ENCODE data around the gene UBE2G2. TPM values are rescaled to one million over a fixed set of nuclear protein-coding genes. Genes with fewer than 3 reads are reported as not detected.

UBE2G2 gene
- total and polyA plus RNA-seq, 11 donors: 44.3 to 84.4 (median 63.3) TPM

GRCh38 chr21:44803651-44804050, 2.0 kb upstream of the UBE2G2 start:
- Histone ChIP-seq H3K9me3 (no peaks in the 10 kb centered on the region), H3K4me3 (no peak overlapping the region), H3K27ac (no peak overlapping the region), H3K27me3 (no peaks in the 10 kb centered on the region), H3K36me3 (peaks cover 0 to 62% (median 47%) of the 10 kb centered on the region in 9 donors), H3K4me1 (peaks cover 0 to 35% (median 21%) of the 10 kb centered on the region in 12 donors)
- ATAC-seq (no peak), DNase-seq (no peak)
- 42 to 57% (median 50%) methylated on average over 3 of the region's 3 CpGs for WGBS, 4 donors
- intact Hi-C loops (cut with DNase I): loop anchor here in 8 of 10 donors (2.0 to 5.0 kb wide), 4 partner anchors 69 to 134 kb away; partner anchors contain the start of gene PTTG1IP (in 5 of the 8)
- TF ChIP-seq CTCF (IDR thresholded peaks at IDR 0.05): no peak
- TF ChIP-seq POLR2A (IDR thresholded peaks at IDR 0.05): no peak

- no peak for DNase-seq
- intact Hi-C loops (cut with DNase I): loop anchor here in 8 of 10 donors (2.0 to 5.0 kb wide), 4 partner anchors 70 to 135 kb away; partner anchors contain the start of gene PTTG1IP (in 5 of the 8)
- TF ChIP-seq CTCF (IDR thresholded peaks at IDR 0.05): no peak
- TF ChIP-seq POLR2A (IDR thresholded peaks at IDR 0.05): no peak
- peaks cover 0 to 35% (median 21%) of the 10 kb centered on the region in 12 donors for H3K4me1 ChIP-seq
- peak overlapping the region in 8 of 12 donors; percentile 61 to 86 (median 76) for H3K27ac ChIP-seq
- ATAC-seq: peak in 2 of 4 donors; percentile 7 to 15
- H3K27me3 ChIP-seq: no peaks in the 10 kb centered on the region
- H3K36me3 ChIP-seq: peaks cover 0 to 62% (median 45%) of the 10 kb centered on the region in 9 donors
- peak overlapping the region; percentile 71 to 97 (median 89) for H3K4me3 ChIP-seq
- no peaks in the 10 kb centered on the region for H3K9me3 ChIP-seq
- 21 to 48% (median 22%) methylated on average over 15 to 32 of the region's 32 CpGs for WGBS, 4 donors
Measured at GRCh38 chr21:44802396-44803153, 955 bp upstream of the UBE2G2 start.

GRCh38 chr21:44800971-44801467, 601 bp downstream of the UBE2G2 start:
- peak overlapping the region; percentile 61 to 86 (median 74) for H3K27ac ChIP-seq
- WGBS, 4 donors: 2 to 3% (median 2%) methylated on average over 17 of the region's 17 CpGs
- no peaks in the 10 kb centered on the region for H3K9me3 ChIP-seq
- H3K4me1 ChIP-seq: peaks cover 0 to 35% (median 21%) of the 10 kb centered on the region in 12 donors
- TF ChIP-seq POLR2A (IDR thresholded peaks at IDR 0.05) (no peak), CTCF (IDR thresholded peaks at IDR 0.05) (peak in 5 of 12 donors; percentile 9 to 44 (median 18))
- H3K4me3 ChIP-seq: peak overlapping the region; percentile 71 to 97 (median 89)
- DNase-seq (no peak), ATAC-seq (peak in 1 of 4 donors; percentile 27)
- intact Hi-C loops (cut with DNase I): loop anchor here in 9 of 10 donors (1.0 to 5.0 kb wide), 8 partner anchors 44 to 136 kb away; partner anchors contain the start of gene PTTG1IP (in 6 of the 9)
- no peaks in the 10 kb centered on the region for H3K27me3 ChIP-seq
- peaks cover 0 to 53% (median 38%) of the 10 kb centered on the region in 9 donors for H3K36me3 ChIP-seq

GRCh38 chr21:44800103-44800502, 1.5 kb downstream of the UBE2G2 start:
- intact Hi-C loops (cut with DNase I): loop anchor here in 9 of 10 donors (2.0 to 5.0 kb wide), 7 partner anchors 72 to 137 kb away; partner anchors contain the start of gene PTTG1IP (in 6 of the 9)
- WGBS, 4 donors: 51 to 56% (median 53%) methylated on average over 12 of the region's 12 CpGs
- H3K4me3 ChIP-seq: peak overlapping the region in 8 of 12 donors; percentile 73 to 96 (median 88)
- no peak for ATAC-seq
- peaks cover 0 to 46% (median 28%) of the 10 kb centered on the region in 9 donors for H3K36me3 ChIP-seq
- H3K4me1 ChIP-seq: peaks cover 0 to 39% (median 21%) of the 10 kb centered on the region in 12 donors
- H3K27ac ChIP-seq: no peak overlapping the region
- H3K27me3 ChIP-seq: no peaks in the 10 kb centered on the region
- TF ChIP-seq POLR2A (IDR thresholded peaks at IDR 0.05) (no peak), CTCF (IDR thresholded peaks at IDR 0.05) (peak in 10 of 12 donors; percentile 15 to 47 (median 30))
- no peaks in the 10 kb centered on the region for H3K9me3 ChIP-seq
- DNase-seq: no peak

Data from heart left ventricle (tissue), 16 donors.